HG02852 (cell line): ENCODE measurements around the gene ENOSF1.
"Not testable (repeated sequence)": the region's sequence is repeated elsewhere in the genome, so short reads cannot be mapped to it uniquely, and the experiment has no call there.

ENCODE experiments used
- ATAC-seq: cut with Tn5 transposase; IDR thresholded peaks from one replicate; pipeline ENCODE4 v1.9.1; 2021; ENCODE audit warnings: mild to moderate bottlenecking, moderate library complexity; ENCODE audit not compliant: unreplicated experiment

Gene ENOSF1

GRCh38 chr18:709771-710170 lies 2.7 kb downstream of the ENOSF1 start:
- ATAC-seq = no peak

GRCh38 chr18:708096-708495 lies 4.3 kb downstream of the ENOSF1 start:
- no peak for ATAC-seq

DNA sequence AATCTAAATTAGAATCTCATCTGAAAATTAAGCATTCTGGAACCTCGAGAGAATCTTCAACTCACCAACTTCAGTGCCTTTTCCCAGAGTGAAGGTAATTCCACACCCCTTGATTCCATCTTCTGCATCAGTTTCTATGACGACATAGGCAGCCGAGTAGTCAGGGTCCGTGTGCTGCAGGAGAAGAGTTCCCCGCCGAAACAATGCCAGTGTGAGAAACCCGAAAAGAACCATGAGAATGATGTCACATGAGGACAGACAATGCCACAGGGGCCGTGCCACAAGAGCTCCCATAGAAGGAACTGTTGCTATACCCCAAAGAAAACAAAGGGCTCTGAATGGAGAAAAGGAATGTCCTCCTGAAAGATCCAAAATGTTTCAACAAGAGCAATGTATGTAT lies 6.0 kb downstream of the ENOSF1 start:
- no peak for ATAC-seq

GRCh38 chr18:703213-703967 lies 9.0 kb downstream of the ENOSF1 start:
- ATAC-seq = no peak

- ATAC-seq = no peak
Observed at GRCh38 chr18:697800-698199, 14.6 kb downstream of the ENOSF1 start.

DNA sequence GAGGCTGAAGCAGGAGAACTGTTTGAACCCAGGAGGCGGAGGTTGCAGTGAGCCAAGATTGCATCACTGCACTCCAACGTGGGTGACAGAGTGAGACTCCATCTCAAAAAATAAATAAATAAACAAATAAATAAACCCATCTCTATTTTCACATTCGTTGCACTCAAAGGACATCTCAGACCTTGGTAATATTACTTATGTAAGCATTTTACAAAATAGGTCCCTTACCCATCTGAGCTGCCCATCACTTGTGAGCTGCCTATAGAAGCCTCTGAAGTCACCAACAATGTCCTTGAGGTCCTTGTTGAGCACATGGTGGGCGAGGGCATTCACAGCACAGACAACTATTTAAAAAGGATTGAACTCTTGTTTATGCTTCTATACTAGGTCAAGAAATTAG lies 15.4 kb downstream of the ENOSF1 start:
- no peak for ATAC-seq

DNA sequence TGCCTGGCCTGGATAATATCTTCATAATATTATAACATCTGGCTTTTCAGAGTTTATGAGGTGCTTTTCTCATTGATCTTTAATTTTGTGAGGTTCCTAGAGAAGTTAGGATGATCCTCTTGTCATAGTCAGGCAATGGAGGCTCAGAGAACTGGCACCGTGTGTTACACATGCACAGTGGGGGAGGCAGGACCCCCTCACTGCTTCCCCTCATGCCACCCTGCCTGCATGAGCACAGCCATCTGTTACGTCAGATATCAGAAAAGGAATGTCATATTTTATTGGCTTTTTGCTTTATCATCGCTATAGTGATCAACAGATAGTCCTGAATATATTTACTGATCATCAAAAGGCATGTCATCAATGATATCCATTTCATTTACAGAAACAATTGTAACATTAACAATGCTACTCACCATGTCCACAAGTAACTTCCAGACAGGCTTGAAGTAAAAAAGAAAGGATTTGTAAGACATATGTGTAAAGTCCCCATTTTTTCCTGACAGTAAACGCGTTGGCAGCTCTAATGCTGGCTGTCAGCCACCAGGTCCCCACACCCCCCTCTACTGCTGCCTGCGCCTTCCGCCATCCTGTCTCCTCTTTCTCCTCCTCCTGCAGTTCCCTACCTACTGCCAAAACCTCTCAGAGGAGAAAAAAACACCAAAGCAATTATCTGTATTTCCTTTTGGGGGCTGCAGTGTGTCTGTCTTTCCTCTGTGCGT lies 18.8 kb downstream of the ENOSF1 start:
- no peak for ATAC-seq

GRCh38 chr18:692824-693223 lies 19.6 kb downstream of the ENOSF1 start:
- ATAC-seq = no peak

DNA sequence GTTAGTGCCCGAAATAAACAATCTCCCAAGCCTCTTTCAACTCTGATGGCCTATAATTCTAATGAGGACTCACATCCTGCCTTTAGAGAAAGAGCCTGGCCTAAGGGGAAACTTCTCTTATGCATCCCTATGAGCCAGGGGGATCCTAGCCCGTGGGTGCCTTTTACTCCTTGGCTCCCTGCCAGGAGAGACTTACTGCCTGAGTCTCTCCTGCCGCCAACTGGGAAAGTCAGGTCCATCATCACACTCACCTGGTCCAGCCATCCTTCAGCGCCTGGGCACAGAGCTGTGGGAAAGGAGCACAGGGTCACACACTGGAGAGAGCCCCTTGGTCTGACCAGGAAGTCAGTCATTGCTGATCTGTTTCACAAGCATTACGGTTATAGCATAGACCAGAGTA lies 24.1 kb downstream of the ENOSF1 start:
- no peak for ATAC-seq

DNA sequence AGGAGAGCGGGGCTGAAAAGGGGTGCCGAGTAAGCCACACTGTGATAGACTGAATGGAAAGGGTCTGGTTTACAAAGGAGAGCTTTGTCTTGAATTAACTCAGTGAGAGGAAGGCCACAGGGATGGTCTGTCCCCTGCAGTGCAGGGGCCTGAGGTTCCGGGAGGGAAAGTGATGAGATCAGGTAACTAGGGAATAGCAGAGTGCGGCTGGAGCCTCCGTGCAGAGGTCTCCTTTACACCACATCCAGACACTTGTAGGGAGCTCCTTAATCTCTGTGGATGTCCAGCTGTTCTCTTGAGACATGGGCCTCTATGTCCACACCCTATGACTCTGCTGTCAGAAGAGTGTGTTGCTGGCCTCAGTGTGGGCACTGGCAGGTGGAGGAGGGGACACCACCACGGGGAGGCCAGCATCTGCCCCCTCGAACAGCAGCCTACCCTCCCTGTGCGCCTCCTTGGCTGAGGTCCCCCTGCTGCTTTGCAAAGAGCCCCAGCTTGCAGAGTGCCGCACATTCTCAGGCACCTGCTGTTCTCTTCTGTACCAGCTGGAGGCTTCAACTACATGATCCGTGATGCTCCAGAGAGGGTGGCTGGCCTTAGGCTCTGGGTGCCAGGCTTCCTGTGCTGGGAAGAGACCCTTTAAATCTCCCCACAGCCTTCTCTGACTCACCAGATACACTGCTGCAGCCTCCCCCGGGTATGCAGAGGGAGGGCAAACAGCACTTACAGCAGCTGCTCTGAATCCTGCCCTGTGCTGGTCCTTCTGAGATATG lies 25.9 kb downstream of the ENOSF1 start:
- ATAC-seq = no peak

DNA sequence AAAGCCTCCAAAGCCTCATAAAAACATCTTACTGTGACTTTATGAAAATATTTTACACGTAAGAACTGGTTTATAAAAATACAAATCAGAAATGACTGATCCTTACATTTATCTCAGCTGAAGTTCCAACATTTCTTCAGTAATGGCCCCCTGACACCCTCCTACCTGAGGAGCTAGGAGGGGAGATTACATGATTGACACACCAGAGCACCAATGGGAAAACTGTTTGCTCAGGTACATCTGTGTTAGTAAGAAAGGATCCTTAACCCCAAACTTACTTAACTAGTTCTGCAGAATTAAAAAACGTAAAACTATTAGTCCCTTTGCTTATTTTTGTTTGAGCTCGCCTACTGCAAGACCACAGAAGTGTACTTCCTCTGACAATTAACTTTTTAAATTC lies 27.0 kb downstream of the ENOSF1 start:
- ATAC-seq = no peak

DNA sequence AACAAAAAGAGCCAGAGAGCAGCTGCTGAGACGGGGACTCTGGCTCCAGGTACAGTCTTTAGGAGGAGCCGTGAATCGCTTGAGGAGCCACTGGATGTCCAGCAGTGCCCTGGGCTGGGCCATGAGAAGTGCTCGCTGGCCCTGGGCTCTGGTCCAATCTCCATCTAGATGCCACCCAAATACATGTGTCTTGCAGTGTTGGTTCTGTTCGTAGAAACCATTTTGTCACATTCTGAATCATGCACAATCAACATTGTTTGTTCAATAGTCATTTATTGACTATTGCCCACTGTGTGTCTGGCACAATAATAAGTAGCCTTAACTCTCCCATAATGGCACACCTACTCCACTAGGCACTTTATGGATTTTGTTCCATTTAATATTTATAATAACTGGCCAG lies 28.9 kb downstream of the ENOSF1 start:
- ATAC-seq = no peak

- ATAC-seq = no peak
Observed at GRCh38 chr18:682833-683232, 29.6 kb downstream of the ENOSF1 start.

- not testable (repeated sequence) for ATAC-seq
Observed at GRCh38 chr18:682416-682815, 30.0 kb downstream of the ENOSF1 start.

DNA sequence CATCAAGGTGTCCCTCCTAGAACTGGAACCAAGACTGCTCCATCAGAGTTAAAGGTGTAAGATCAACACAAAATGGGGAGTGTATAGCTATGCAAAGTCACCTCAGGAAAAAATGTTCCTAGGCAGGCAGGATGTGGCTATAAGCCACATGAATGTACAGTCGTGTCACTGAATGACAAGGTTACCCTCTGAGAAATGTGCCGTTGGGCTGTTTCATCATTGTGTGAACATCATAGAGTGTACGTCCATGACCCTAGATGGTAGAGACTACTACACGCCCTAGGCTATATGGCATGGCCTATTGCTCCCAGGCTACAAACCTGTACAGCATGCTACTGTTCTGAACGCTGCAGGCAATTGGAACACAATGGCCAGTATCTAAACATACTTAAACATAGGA lies 30.4 kb downstream of the ENOSF1 start:
- ATAC-seq = peak; percentile 46

DNA sequence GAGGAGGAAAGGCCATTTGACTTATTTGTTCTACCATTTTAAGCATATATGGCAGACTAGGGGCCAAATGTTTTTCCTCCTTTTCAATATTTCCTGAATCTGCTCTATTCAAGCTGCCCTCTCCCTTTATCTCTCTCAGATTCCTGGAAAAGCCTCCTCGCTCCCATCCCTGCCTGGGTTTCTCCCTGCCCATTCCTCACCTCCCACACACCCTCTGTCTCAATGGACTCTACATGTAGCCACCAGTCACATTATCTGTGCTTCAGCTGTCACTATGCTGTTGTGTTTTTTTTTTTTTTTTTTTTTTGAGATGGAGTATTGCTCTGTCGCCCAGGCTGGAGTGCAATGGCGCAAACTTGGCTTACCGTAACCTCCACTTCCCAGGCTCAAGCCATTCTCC lies 32.0 kb downstream of the ENOSF1 start:
- ATAC-seq = no peak

GRCh38 chr18:679516-679915 lies 32.9 kb downstream of the ENOSF1 start:
- no peak for ATAC-seq

GRCh38 chr18:678482-679182 lies 33.8 kb downstream of the ENOSF1 start:
- no peak for ATAC-seq

- ATAC-seq = no peak
Observed at GRCh38 chr18:677951-678381, 34.5 kb downstream of the ENOSF1 start.

DNA sequence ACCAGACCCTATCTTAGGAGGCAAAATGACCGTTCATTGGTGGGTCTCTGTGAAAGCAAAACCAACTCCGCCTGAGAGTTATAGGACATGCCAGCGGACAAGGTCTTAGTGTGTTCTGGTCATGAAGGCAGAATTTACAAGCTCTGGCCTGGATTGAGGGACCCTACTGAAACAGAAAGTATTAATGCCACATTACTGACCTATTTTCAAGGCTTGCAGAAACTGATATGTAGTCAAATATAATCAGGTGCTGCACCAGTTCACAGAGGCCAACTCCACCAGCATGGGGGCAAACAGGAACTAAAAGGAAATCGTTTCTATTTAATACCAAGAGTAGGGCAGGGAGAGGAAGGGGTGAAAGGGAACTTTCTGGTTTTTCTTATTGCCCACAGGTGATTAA lies 35.3 kb downstream of the ENOSF1 start:
- no peak for ATAC-seq

DNA sequence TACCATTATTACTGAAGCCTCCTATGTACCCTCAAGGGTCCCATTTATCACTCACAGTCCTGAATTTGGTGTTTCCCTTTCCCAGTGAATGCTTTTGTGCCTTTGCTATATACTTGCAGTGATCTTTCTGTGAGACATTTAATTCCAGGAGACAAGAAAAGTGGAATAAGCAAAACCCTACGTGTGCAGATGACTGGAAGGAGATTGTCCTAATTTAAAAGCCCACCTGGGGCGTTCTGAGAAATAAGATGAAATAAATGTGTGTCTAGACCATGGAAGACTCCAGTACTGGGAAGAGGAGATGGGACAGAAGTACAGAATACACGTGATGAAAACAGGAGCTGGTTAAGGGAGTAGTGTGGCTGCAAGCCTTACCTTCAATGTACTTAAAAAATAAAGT lies 35.7 kb downstream of the ENOSF1 start:
- ATAC-seq = no peak
